Fibroblast of skin of left quadriceps (primary cell): ENCODE results near the gene DOCK4.

Experiments
- DNase-seq, 2 experiments: peaks; one replicate each; pipeline ENCODE4 v3.0.0-alpha.2; 2013; ENCODE audit warnings: low read depth in 2 of 2

The DOCK4 gene

GRCh38 chr7:111770116-111770515 lies 436.1 kb downstream of the DOCK4 start:
- DNase-seq, result no peak

- DNase-seq, result no peak
These were observed 440.2 kb downstream of the DOCK4 start for GRCh38 chr7:111765751-111766643.

- DNase-seq, result peak in 1 of 2 experiments; percentile 33
These were observed 442.9 kb downstream of the DOCK4 start for GRCh38 chr7:111763221-111763801.

- no peak for DNase-seq
These were observed 443.4 kb downstream of the DOCK4 start for GRCh38 chr7:111762799-111763198.

- DNase-seq, result no peak
These were observed 444.0 kb downstream of the DOCK4 start for GRCh38 chr7:111762211-111762610.

- DNase-seq, result no peak
These were observed 446.2 kb downstream of the DOCK4 start for GRCh38 chr7:111760043-111760442.

- no peak for DNase-seq
These were observed 447.9 kb downstream of the DOCK4 start for GRCh38 chr7:111758332-111758731.

- DNase-seq, result peak; percentile 38 to 42
These were observed 449.5 kb downstream of the DOCK4 start for GRCh38 chr7:111756687-111757178.

GRCh38 chr7:111755383-111755782 lies 450.8 kb downstream of the DOCK4 start:
- no peak for DNase-seq

GRCh38 chr7:111753968-111754367 lies 452.2 kb downstream of the DOCK4 start:
- DNase-seq, result no peak

- DNase-seq, result no peak
These were observed 454.1 kb downstream of the DOCK4 start for GRCh38 chr7:111752022-111752582.

- no peak for DNase-seq
These were observed 455.3 kb downstream of the DOCK4 start for GRCh38 chr7:111750878-111751277.

- DNase-seq, result no peak
These were observed 456.0 kb downstream of the DOCK4 start for GRCh38 chr7:111750228-111750627.

GRCh38 chr7:111749625-111750024 lies 456.6 kb downstream of the DOCK4 start:
- no peak for DNase-seq

- no peak for DNase-seq
These were observed 458.5 kb downstream of the DOCK4 start for GRCh38 chr7:111747718-111748117.

- DNase-seq, result no peak
These were observed 459.2 kb downstream of the DOCK4 start for GRCh38 chr7:111746950-111747349.

GRCh38 chr7:111744501-111745155 lies 461.6 kb downstream of the DOCK4 start:
- DNase-seq, result peak; percentile 88 to 89

- no peak for DNase-seq
These were observed 462.9 kb downstream of the DOCK4 start for GRCh38 chr7:111743244-111743847.

GRCh38 chr7:111741811-111742240 lies 464.4 kb downstream of the DOCK4 start:
- peak in 1 of 2 experiments; percentile 39 for DNase-seq

GRCh38 chr7:111740942-111741341 lies 465.3 kb downstream of the DOCK4 start:
- DNase-seq, result no peak

GRCh38 chr7:111736552-111736874 lies 469.7 kb downstream of the DOCK4 start:
- no peak for DNase-seq
